ENCODE measurements around the gene NT5C2.

NT5C2 gene

GRCh38 chr10:103120977-103121735 lies 71.9 kb downstream of the NT5C2 start:
- no peak overlapping the region for H3K4me3 ChIP-seq (ENCODE audit: severe bottlenecking)
- ATAC-seq (ENCODE audit: low read depth) = no peak
- no peaks in the 10 kb centered on the region for H3K4me1 ChIP-seq (ENCODE audit: insufficient read depth, poor library complexity, severe bottlenecking)
- H3K27ac ChIP-seq (ENCODE audit: poor library complexity, severe bottlenecking) = no peak overlapping the region
- peaks cover 11% of the 10 kb centered on the region for H3K36me3 ChIP-seq (ENCODE audit: low read depth)
- no peaks in the 10 kb centered on the region for H3K9me3 ChIP-seq (ENCODE audit: severe bottlenecking)
- no peaks in the 10 kb centered on the region for H3K27me3 ChIP-seq (ENCODE audit: insufficient read depth, poor library complexity, severe bottlenecking)
- no peak for DNase-seq (ENCODE audit: low spot score)
- no peak for TF ChIP-seq CTCF (IDR thresholded peaks at IDR 0.05; ENCODE audit: poor library complexity, severe bottlenecking)

DNA sequence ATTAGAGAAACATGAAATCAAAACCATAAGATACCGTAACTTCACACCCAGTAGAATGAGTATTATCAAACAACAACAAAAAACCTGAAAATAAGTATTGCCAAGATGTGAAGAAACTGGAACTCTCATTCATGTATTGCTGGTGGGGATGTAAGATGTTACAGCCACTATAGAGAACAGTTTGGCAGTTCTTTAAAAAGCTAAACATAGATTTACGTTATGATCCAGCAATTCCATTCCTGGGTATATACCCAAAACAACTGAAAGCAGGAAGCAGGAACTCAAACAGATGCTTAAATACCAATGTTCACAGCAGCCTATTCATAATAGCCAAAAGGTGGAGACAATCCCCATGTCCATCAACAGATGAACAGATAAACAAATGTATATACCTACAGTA lies 72.5 kb downstream of the NT5C2 start:
- no peak for TF ChIP-seq CTCF (IDR thresholded peaks at IDR 0.05; ENCODE audit: poor library complexity, severe bottlenecking)
- peaks cover under 1% of the 10 kb centered on the region for H3K4me1 ChIP-seq (ENCODE audit: insufficient read depth, poor library complexity, severe bottlenecking)
- peaks cover 10% of the 10 kb centered on the region for H3K36me3 ChIP-seq (ENCODE audit: low read depth)
- DNase-seq (ENCODE audit: low spot score) = no peak
- no peaks in the 10 kb centered on the region for H3K27me3 ChIP-seq (ENCODE audit: insufficient read depth, poor library complexity, severe bottlenecking)
- no peak for ATAC-seq (ENCODE audit: low read depth)
- H3K4me3 ChIP-seq (ENCODE audit: severe bottlenecking) = no peak overlapping the region
- no peak overlapping the region for H3K27ac ChIP-seq (ENCODE audit: poor library complexity, severe bottlenecking)
- H3K9me3 ChIP-seq (ENCODE audit: severe bottlenecking) = no peaks in the 10 kb centered on the region

GRCh38 chr10:103117247-103117646 lies 75.8 kb downstream of the NT5C2 start:
- Histone ChIP-seq H3K27ac (ENCODE audit: poor library complexity, severe bottlenecking) (no peak overlapping the region), H3K27me3 (ENCODE audit: insufficient read depth, poor library complexity, severe bottlenecking) (no peaks in the 10 kb centered on the region), H3K4me3 (ENCODE audit: severe bottlenecking) (no peak overlapping the region), H3K9me3 (ENCODE audit: severe bottlenecking) (no peaks in the 10 kb centered on the region), H3K4me1 (ENCODE audit: insufficient read depth, poor library complexity, severe bottlenecking) (peaks cover 13% of the 10 kb centered on the region), H3K36me3 (ENCODE audit: low read depth) (no peaks in the 10 kb centered on the region)
- ATAC-seq (ENCODE audit: low read depth) (no peak), DNase-seq (ENCODE audit: low spot score) (no peak)
- no peak for TF ChIP-seq CTCF (IDR thresholded peaks at IDR 0.05; ENCODE audit: poor library complexity, severe bottlenecking)

- peaks cover 18% of the 10 kb centered on the region for H3K4me1 ChIP-seq (ENCODE audit: insufficient read depth, poor library complexity, severe bottlenecking)
- no peaks in the 10 kb centered on the region for H3K9me3 ChIP-seq (ENCODE audit: severe bottlenecking)
- H3K4me3 ChIP-seq (ENCODE audit: severe bottlenecking) = no peak overlapping the region
- H3K27me3 ChIP-seq (ENCODE audit: insufficient read depth, poor library complexity, severe bottlenecking) = no peaks in the 10 kb centered on the region
- no peak for TF ChIP-seq CTCF (IDR thresholded peaks at IDR 0.05; ENCODE audit: poor library complexity, severe bottlenecking)
- no peak for DNase-seq (ENCODE audit: low spot score)
- peak; percentile 88 for ATAC-seq (ENCODE audit: low read depth)
- H3K27ac ChIP-seq (ENCODE audit: poor library complexity, severe bottlenecking) = peak overlapping the region; percentile 16
- peaks cover 5% of the 10 kb centered on the region for H3K36me3 ChIP-seq (ENCODE audit: low read depth)
Measured at GRCh38 chr10:103114876-103115275, 78.2 kb downstream of the NT5C2 start.
